Fibroblast of skin of left biceps (primary cell): Measurements from ENCODE around the gene POP4.
"Not testable (repeated sequence)": the region's sequence is repeated elsewhere in the genome, so short reads cannot be mapped to it uniquely, and the experiment has no call there.

Experiments
- DNase-seq, 2 experiments: peaks; one replicate each; pipeline ENCODE4 v3.0.0-alpha.2; 2013; ENCODE audit warnings: low read depth in 2 of 2

POP4 gene

DNA sequence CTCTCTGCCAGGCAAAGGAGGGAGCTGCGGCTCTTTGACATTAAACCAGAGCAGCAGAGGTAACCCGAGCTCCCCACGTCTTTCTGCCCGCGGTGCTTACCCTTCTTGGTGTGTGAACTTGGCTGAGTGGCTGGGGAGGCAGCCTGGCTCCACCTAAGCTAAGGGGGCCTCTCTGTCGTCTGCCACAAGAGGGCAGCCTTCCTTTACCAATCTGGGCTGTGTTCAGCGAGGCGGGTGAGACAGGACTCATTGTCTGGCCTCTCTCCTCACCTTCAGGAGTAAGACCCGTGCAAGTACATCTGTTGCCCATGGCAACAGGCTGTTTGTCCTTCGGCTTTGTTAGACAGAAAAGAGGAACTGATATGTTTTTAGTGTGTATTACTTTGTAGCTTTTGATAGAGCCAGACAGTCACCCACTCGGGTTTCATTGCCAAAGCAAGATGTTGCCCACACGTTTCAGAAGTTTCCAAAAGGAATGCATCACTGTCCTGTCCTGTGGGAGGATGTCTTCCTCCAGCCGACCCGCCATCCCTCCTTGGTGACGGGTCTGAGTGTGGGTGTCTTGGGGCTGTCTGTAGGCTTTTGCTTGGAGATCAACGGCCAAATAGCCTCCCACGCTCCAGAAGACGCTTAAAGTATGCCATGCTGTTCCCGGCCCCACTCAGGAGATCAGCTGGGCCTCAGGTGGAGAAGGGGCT lies 4.6 kb downstream of the POP4 start:
- DNase-seq = peak; percentile 38 to 42

DNA sequence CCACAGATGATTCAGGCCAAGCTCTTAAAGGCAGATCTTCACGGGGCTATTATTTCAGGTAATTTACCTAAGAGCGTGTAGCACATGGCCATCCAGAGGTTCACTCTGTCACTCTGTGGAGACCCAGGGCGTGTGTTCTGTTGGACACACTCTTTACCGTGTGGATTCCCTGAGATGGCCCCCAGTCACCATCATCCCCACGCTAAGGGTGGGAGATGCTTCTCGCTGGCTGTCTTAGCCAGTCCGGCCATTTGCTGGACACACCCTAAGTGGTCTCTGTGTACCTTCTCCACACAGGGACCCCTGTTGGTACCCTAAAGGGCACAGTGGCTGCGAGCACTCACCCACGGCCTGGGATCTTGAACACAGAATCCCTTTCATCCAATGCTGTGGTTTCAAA lies 6.0 kb downstream of the POP4 start:
- DNase-seq = no peak

DNA sequence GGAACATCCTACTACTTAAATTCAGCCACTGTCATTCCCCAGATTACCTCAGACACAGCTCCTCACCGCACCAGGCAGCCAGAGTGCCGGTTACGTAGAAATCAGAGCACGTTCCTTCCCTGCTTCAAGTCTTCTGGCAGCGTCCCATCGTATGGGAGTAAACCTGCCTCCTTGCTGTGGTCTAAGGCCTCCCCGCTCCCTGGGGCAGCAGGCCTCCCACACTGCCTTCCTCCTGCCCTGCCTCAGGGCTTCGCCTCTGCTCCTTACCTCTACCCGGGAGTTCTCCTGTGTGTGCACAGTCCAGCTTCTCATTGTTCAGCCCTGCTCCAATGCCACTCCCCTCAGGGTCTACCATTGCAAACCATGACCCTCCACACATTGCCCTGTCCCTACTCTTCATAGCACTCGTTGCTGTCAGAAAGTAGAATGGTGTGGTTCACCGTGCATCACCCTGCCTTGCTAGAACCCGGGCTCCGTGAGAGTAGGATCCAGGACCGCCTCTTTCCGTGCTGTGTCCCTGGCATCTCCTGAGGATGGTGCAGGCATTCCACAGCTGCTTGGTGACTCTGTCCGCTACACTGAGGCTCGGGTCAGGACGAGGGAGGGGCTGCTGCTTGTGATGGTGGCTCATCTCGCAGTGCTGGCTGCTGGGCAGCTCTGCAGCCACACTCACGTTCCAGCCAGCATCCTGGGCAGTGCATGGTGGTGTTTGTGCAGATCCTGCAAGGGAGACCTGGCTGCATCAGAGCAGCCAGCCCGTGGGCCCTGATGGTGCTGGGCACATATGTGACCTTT lies 6.9 kb downstream of the POP4 start:
- DNase-seq = no peak

DNA sequence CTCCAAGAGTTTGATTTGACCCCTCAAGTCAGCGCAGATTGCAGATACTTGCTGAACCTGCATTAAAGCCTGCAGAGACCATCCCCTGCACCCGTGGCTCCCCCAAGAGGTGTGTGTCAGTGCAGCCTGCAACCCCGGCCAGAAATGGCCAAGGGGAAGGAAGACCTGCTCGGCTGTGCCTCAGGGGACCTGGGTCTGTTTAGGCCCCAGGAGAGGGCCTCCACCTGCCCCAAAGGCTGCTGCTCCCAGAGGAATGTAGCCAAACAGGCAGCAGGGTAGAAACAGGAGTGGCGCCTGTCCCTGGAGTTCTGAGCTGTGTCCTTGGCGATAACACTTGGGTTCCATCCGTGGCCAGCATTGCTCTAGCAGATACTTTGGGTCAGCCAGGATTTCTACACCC lies 8.0 kb downstream of the POP4 start:
- no peak for DNase-seq

DNA sequence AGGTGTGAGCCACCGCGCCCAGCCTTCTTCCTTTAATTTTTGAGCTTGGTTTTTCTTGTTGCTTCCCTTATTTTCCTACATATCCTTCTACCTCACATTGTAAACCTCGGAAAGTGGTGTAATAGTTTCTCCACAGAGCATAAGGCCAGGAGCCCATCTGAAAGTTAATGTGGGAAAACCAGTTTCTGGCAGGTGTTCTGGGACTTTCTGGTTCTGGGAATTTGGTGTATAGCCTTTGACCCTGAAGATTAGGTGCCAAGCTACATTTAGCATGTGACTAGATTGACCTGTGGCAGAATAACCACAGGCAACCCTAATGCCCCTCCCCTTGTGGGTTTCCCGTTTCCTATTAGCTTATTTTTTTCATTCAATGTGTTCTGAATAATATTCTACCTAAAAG lies 8.7 kb downstream of the POP4 start:
- no peak for DNase-seq

DNA sequence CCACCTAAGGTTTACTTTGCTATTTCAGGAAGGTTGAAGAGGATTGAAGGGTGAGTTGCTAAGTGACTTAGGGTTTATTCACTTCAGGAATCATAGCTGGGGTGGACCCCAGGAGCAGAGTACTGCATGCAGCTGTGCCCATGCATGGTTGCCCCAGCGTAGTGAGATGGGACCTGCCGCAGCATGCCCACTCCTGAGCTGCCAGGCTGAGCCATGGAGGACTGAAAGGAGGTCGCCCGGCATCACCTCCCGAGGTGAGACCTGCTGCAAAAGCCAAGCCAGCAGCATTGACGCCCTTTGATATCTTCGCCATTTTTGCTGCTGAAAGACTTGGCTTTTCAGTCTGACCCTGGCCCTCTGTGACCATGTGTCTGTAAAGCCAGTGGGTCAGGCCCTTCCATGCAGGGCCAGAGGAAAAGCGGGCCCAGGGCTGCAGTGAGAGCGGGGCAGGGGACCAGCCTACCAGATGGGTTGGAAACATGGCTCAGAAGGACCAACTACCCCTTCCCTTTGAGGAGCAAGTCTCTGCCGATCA lies 9.9 kb downstream of the POP4 start:
- no peak for DNase-seq

DNA sequence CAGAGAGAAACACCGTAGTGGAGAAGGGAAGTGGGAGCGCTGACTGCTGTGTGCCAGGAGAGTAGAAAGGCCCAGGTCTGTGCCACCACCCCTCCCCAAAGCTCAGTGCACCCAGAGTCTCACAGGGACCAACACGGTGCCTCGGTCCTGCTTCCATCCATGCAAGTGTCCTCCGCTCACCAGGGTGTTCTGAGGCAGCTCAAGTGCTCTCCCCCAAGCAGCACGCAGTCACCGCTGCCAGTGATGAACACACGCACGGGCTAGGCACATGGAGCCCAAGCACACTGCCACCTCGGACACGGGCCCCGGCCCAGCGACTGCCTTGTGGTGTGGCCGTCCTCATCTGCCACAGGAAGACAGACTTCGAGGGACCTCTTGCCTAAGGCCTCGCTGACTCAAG lies 10.5 kb downstream of the POP4 start:
- DNase-seq = no peak

DNA sequence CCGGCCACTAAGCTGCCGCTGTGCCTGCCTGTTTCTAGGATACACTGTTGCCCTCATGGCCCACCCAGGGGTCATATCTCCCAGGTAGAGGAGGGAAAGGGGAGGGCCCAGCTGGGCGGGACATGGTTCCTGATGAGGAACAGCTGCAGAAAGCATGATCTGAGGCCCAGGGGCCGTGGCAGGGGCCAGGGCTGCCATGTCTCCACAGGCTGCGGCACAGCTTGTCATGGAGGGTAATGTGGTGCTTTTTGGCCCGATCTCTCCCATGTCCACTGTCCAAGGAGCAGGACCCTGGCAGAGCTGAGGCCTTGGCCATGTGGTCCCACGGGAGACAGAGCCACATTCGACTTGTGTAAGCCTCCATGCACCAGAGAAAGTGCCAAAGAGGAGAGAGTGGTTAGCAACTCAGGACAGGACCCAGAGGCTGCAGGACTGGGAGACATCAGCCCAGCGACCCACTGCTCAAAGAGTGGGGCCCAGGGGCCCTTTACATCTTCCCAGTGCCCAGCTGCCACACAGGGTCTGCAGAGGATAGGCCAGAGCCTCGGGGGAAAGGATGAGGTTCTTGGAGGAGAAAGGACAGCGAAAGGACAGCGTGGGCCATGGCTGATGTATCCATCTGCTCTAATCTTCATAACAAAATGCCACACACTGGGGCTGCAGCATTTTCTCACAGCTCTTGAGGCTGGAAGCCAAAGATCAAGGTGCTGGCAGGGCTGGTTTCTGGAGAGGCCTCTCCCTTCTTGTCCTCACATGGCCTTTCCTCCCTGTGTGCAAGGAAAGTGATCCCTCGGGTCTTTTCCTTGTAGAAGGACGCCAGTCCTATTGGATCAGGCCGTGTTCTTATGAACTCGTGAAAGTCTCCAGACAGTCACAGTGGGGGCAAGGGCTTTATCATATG lies 11.5 kb downstream of the POP4 start:
- DNase-seq = no peak

DNA sequence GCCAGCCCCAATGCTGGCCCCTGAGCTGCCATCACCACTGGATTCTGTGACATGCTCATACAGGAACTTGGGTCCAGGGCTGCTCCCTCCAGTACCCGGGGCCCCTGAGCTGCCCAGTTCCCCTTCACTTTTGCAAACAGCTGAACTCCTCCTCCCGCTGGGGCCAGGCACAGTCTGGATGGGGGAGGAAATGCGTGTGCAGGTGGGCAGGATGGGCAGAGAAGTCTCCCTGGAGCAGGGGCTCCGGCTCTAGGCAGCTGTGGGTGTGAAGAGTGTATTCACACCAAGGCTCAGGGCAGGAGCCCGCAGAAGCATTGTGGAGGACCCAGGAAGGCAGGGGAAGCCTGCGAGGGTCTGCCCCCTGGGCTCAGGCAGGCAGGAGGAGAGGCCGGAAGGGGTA lies 12.4 kb downstream of the POP4 start:
- no peak for DNase-seq

DNA sequence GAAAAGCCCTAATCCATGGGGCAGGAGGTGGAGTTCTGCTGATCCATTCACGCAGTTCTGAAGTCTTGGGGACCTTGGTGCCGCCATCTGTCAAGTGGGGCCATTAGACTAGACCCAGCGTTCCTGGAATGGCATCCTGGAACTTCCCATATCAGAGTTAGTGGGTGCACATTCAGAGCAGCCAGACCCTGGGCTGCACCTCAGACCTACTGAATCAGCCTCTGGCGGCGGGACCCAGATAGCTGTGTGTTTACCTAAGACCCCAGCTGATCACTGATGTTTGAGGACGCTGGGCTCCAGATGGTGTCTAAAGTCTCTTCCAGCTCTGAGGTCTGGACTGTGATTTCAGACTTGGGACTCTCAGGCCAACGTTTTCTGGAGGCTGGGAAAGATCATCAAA lies 12.8 kb downstream of the POP4 start:
- DNase-seq = no peak

DNA sequence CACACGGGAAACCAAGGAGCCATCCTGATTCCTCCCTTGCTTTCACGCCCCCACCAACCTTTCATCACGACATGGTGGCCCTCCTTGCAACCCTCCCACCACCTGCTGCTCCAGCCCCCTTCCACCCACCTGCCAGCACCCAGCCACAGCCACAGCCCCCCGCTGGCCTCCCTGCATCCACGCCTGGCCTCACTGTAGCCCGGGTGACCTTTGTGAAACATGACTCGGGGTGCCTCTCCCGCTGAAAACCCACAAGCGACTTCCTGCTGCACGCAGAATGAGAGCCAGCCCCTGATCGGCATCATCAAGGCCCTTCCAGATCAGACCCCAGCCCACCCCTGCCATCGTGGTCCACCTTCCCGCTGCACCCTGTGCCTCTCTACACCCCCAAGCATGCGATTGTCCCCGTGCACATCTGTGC lies 14.9 kb downstream of the POP4 start:
- no peak for DNase-seq

DNA sequence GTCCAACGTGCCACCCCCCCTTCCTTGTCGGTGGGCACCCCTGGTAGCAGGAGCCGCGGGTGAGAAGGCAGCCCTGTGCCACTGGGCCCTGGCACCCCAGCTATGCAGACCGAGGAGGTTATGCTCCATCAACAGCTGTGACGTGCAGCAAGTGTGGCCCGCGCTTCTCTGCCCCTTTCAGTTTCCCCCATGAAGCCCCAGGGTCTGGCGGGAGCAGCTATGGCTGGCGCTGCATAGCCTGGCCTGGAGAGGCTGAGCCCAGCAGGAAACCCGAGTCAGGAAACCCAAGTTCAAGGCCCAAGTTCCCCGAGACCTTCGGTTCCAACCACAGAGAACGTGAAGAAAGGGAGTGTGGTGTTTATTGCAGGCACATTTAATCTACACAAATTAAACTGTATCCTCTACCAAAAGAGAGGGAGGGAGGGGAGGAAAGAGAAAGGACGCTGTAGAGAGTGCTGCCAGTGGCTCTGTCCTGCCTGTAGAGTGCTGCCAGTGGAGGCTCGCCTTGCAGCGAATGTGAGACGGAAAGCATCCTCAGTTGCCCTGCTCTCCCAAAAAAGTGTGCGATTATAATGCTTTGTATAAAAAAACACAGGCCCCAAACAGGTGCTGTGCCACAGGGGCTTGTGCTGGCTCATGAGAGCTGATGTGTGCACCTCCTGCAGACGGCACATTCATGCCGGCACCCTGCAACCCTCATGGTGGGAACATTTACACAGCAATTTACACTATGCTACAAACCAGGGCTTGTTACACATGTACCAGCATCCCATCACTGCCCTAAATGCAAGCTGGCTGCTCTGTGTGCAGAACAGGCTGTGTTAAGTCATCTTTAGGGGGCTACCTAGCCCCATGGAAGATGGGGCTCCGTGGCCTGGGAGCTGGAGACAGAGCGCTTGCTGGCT lies 16.3 kb downstream of the POP4 start:
- no peak for DNase-seq

DNA sequence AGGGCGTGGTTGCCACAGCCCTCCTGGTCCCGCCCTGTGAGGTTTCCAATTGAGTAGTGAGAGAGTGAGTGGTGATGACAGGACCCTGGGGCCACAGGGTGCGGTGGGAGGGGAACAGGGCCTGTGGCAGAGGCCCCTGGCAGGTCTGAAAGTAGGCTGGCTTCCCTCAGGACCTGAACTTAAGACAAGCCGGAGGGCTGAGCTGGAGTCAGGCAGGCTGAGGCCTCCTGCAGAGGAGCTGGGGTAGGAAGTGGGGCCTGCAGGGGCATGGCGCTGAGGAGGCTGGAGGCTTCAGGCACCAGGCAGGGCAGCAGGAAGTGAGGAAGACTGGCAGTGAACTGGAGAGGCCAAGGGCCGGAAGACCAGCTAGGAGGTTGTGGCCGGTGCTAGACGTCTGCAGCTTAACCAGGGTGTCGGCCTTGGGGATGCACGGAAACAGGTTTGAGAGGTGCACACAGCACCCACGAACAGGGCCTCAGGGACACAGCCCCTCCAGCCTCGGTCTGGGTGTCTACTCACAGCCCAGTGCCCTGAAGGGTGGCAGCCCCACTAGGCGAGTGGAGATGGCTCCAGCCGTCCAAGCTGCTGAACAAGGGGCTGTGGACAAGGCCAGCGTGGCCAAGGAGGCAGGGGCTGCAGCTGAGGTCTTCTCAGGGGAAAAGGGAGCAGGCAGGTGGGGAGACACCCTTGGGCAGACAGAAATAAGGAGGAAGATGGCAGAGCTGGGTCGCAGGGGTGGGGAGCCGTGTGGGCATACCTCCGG lies 17.8 kb downstream of the POP4 start:
- no peak for DNase-seq

DNA sequence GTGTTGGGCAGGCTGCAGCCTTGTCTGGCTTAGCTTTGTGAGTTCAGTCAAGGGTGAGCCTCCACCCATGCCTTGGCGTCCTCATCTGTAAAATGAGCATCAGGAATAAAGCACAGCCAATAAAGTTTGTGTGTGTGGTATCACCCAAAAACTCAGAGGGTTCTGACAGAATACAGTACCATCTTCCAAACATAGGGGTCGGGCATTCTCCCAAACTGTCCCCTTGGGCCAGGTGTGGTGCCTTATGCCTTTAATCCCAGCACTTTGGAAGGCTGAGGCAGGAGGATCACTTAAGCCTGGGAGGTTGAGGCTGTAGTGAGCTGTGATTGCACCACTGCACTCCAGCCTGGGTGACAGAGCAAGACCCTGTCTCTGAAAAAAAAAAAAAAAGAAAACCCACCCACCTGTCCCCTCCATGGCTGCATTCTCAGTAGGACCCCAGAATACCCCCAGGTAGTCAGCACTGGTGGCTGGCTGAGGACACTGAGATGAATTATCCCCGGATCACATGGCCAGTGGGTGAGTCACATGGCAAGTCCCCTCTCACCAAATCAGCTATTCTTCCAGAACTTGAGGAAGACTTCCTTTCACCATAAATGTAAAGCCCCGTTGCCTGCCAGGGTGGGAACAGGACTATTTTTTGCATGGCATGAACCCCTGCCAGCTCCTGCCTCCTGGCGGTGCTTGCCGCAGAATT lies 18.6 kb downstream of the POP4 start:
- no peak for DNase-seq

DNA sequence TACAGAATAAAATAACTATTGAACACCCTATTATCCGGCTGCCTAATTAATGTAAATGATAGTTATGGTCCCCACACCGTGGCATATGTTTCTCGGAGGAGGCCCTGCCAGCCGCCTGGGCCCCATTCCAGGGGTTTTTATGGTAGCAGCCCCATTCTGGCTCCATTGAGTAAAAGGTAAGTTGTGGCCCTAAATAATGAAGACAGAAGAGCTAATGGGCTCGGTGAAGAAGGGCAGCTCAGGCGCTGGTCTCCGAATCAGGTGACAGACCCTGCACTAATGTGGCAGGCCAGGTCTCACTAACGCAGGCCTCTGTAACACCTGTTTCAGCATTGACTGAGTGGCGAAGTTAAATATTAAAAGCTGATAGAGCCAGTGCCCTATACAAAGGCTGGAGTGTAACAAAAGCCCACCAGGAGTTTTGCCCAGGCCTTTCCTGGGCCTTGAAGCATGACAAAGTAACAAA lies 19.1 kb downstream of the POP4 start:
- no peak for DNase-seq

DNA sequence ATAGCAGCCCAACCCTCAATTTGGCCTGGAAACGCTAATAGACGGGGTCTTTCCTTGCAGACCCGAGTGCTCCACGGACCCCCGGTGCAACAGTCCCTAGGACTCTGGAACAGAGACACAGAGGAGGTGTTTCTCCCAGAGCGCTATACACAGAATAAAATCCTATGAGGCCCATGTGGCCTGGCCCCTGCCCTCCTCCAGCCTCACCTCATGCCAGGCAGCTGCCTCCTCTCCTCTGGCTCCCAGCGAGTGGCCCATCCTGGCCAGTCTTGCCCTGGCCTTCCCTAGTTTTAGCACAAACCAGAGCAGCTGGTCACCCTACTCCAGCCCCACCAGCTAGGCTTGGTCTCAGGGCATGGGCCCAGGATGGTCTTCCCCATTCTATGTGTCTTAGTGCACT lies 20.3 kb downstream of the POP4 start:
- DNase-seq = no peak

DNA sequence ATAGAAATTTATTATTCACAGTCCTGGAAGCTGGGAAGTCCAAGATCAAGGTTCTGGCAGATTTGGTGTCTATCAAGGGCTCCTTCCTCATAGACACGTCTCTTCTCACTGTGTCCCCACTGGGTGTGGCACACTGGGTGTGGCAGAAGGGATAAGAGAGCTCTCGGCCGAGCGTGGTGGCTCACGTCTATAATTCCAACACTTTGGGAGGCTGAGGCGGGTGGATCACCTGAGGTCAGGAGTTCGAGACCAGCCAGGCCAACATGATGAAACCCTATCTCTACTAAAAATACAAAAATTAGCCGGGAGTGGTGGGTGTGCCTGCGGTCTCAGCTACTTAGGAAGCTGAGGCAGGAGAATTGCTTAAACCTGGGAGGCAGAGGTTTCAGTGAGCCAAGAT lies 20.7 kb downstream of the POP4 start:
- DNase-seq = not testable (repeated sequence)

DNA sequence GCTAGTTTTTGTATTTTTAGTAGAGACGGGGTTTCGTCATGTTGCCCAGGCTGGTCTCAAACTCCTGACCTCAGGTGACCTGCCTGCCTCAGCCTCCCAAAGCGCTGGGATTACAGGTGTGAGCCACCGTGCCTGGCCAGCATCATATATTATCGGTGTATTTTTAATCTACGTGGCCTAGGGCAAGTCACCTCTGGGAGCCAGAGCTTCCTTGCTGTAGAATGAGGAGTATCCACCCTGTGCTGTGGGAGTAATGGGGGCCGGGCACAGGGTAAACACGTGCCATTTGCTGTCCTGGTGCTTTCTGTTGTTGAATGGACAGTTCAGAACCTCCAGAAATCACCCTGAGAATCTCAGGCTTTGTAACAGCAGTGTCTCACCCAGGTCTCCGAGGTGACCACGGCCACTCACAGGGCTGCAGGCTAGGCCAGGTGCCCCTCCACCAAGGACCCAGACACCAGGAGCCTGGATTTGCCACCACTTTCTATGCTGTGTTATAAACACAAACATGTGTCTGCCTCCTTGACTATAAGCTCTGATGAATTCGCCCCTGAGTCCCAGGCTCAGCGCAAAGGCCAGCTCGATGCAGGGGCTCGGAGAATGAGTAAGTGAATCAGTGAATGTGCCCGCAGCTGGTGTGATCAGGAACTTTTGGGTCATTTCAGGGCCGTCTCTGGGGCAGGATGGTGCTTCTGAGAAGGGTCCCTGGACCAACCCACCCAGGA lies 22.7 kb downstream of the POP4 start:
- no peak for DNase-seq
